ENCODE data around the gene ZFP91. TPM values are rescaled to one million over a fixed set of nuclear protein-coding genes. Genes with fewer than 3 reads are reported as not detected.

The ZFP91 gene
- total RNA-seq, 4 donors from 2014 or later, result 40.9 to 49.8 (median 46.6) TPM

DNA sequence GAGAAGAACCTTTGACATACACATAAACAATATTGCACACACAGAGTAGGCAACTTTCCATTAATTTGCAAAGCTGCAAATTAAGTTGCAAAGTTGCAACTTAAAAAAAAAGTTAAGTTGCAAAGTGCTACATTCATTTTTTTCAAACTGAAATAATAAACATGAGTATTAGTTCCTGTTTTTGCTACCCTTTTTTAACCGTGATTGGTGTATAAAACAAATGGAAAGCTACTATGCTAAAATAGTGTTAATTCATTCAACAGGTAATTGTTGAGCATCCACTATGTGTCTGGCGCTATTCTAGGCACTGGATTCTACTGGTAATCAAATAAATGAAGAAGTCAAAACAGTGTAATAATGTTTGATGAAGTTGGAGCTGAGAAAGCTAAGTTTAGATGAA, 8.1 kb downstream of the ZFP91 start:
- TF ChIP-seq, protein P1, sequence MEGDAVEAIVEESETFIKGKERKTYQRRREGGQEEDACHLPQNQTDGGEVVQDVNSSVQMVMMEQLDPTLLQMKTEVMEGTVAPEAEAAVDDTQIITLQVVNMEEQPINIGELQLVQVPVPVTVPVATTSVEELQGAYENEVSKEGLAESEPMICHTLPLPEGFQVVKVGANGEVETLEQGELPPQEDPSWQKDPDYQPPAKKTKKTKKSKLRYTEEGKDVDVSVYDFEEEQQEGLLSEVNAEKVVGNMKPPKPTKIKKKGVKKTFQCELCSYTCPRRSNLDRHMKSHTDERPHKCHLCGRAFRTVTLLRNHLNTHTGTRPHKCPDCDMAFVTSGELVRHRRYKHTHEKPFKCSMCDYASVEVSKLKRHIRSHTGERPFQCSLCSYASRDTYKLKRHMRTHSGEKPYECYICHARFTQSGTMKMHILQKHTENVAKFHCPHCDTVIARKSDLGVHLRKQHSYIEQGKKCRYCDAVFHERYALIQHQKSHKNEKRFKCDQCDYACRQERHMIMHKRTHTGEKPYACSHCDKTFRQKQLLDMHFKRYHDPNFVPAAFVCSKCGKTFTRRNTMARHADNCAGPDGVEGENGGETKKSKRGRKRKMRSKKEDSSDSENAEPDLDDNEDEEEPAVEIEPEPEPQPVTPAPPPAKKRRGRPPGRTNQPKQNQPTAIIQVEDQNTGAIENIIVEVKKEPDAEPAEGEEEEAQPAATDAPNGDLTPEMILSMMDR (IDR thresholded peaks at IDR 0.05), result no peak
- ATAC-seq (ENCODE audit: low FRiP score) (no peak), DNase-seq (ENCODE audit: low spot score) (no peak)

GRCh38 chr11:58591659-58592058, 12.8 kb downstream of the ZFP91 start:
- TF ChIP-seq, protein P1 (IDR thresholded peaks at IDR 0.05), result no peak
- DNase-seq (ENCODE audit: low spot score) (no peak), ATAC-seq (ENCODE audit: low FRiP score) (no peak)

- no peak for DNase-seq (ENCODE audit: low spot score)
- no peak for ATAC-seq (ENCODE audit: low FRiP score)
- TF ChIP-seq, protein P1 (IDR thresholded peaks at IDR 0.05), result no peak
Observed at GRCh38 chr11:58592760-58593472, 14.1 kb downstream of the ZFP91 start.

DNA sequence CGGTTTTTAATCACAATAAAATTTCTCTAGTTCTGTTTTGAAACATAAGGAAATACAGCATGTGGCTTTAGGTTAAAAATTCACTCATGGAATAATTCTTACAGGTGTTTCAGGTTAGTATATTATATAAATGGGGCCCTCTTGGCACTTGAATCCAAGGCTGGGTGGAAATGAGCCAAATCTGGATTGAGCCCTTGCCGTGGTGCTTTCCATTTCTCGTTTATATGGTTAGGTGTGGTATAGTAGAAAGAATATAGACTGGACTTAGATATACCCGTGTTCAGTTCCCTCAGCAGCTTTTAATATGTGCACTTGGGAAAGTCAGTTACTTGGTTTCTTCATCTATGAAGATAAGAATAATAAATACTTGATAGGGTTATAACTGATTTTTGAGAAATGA, 16.0 kb downstream of the ZFP91 start:
- TF ChIP-seq, protein P1 (IDR thresholded peaks at IDR 0.05), result no peak
- no peak for ATAC-seq (ENCODE audit: low FRiP score)
- DNase-seq (ENCODE audit: low spot score), result no peak

GRCh38 chr11:58596621-58597020, 17.8 kb downstream of the ZFP91 start:
- TF ChIP-seq, protein P1 (IDR thresholded peaks at IDR 0.05), result no peak
- DNase-seq (ENCODE audit: low spot score) (no peak), ATAC-seq (ENCODE audit: low FRiP score) (no peak)

DNA sequence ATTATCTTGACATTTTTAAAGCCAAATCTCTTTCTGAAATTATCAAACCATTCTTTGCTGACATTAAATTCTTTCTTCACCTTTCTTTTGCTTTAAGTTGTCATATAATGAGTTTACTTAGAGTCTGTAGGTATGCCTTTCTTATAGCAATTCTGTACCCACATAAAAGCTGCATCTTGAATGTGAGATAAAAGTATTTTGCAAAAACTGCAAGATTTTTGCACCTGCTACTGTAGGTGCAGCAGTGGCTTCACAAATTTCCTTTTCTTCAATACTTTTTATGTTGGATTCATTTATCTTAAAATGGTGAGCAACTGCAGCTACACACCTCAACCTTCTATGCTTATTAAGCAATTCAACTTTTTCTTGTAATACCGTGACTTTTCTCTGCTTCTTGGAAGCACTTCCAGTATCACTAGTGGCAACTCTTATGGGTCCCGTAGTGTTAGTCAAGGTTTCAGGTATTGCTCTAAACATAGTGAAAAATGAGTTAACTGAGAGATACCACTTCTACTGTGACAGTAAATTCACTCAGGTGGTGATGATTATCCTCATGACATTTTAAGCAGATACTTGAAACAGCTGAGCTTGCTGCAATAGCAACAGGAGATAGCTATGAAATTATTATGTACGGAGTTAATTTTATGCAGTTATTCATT, 18.8 kb downstream of the ZFP91 start:
- TF ChIP-seq, protein P1 (IDR thresholded peaks at IDR 0.05), result no peak
- DNase-seq (ENCODE audit: low spot score) (no peak), ATAC-seq (ENCODE audit: low FRiP score) (no peak)

GRCh38 chr11:58600510-58600909, 21.6 kb downstream of the ZFP91 start:
- DNase-seq (ENCODE audit: low spot score) (no peak), ATAC-seq (ENCODE audit: low FRiP score) (no peak)
- TF ChIP-seq, protein P1 (IDR thresholded peaks at IDR 0.05), result no peak
